Trophoblast cell (in vitro differentiated cells and primary cell): ENCODE data around the gene CWC27.

Experiments used
- DNase-seq, 2 donors: peaks; one replicate each; pipeline ENCODE4 v3.0.0-alpha.2; 2016
- H2AFZ ChIP-seq: 2 replicates; pipeline ENCODE4 v1.6.1; 2013; ENCODE audit warnings: low read length, moderate library complexity, mild to moderate bottlenecking; ENCODE audit not compliant: insufficient read depth, poor library complexity
- H2AK5ac ChIP-seq: 2 replicates; pipeline ENCODE4 v1.6.1; 2013; ENCODE audit warnings: mild to moderate bottlenecking, low read length
- H2BK120ac ChIP-seq: 2 replicates; pipeline ENCODE4 v1.6.1; 2013; ENCODE audit warnings: low read length, mild to moderate bottlenecking, moderate library complexity; ENCODE audit not compliant: insufficient read depth, poor library complexity
- H2BK12ac ChIP-seq: 2 replicates; pipeline ENCODE4 v1.6.1; 2013; ENCODE audit warnings: mild to moderate bottlenecking, low read length, moderate library complexity
- H2BK5ac ChIP-seq: 2 replicates; pipeline ENCODE4 v1.6.1; 2013; ENCODE audit warnings: low read length, low read depth, moderate library complexity, mild to moderate bottlenecking; ENCODE audit not compliant: poor library complexity
- H3K14ac ChIP-seq: 2 replicates; pipeline ENCODE4 v1.6.1; 2013; ENCODE audit warnings: mild to moderate bottlenecking, low read length
- H3K18ac ChIP-seq: 2 replicates; pipeline ENCODE4 v1.6.1; 2013; ENCODE audit warnings: mild to moderate bottlenecking, low read length
- H3K23ac ChIP-seq: 2 replicates; pipeline ENCODE4 v1.6.1; 2013; ENCODE audit warnings: low read length
- H3K27ac ChIP-seq: 2 replicates; pipeline ENCODE4 v1.5.1; 2013; ENCODE audit warnings: low read depth, mild to moderate bottlenecking, inconsistent platforms, low read length, moderate library complexity
- H3K27me3 ChIP-seq: 2 replicates; pipeline ENCODE4 v1.6.1; 2013; ENCODE audit warnings: inconsistent platforms, mild to moderate bottlenecking, low read length, moderate library complexity; ENCODE audit not compliant: insufficient read depth
- H3K36me3 ChIP-seq, 2 experiments: 1 replicate in 1 of 2; 2 replicates in 1 of 2; pipeline ENCODE4 v1.6.1; 2013; ENCODE audit warnings: low read length in 2 of 2, mild to moderate bottlenecking in 2 of 2, moderate library complexity in 1 of 2; ENCODE audit not compliant: insufficient read depth in 2 of 2, control insufficient read depth in 1 of 2
- H3K4ac ChIP-seq: 2 replicates; pipeline ENCODE4 v1.6.1; 2013; ENCODE audit warnings: low read depth, mild to moderate bottlenecking, low read length, moderate library complexity
- H3K4me1 ChIP-seq, 2 experiments: 1 replicate in 1 of 2; 2 replicates in 1 of 2; pipeline ENCODE4 v1.6.1; 2013; ENCODE audit warnings: low read length in 2 of 2, mild to moderate bottlenecking in 2 of 2, moderate library complexity in 1 of 2; ENCODE audit not compliant: insufficient read depth in 2 of 2, control insufficient read depth in 1 of 2
- H3K4me2 ChIP-seq: 2 replicates; pipeline ENCODE4 v1.6.1; 2013; ENCODE audit warnings: inconsistent platforms, mild to moderate bottlenecking, low read length, moderate library complexity
- H3K4me3 ChIP-seq: 2 replicates; pipeline ENCODE4 v1.5.1; 2013; ENCODE audit warnings: mild to moderate bottlenecking, low read depth, low read length, inconsistent platforms
- H3K79me1 ChIP-seq: one replicate; pipeline ENCODE4 v1.6.1; 2013; ENCODE audit warnings: low read length
- H3K79me2 ChIP-seq: 2 replicates; pipeline ENCODE4 v1.6.1; 2013; ENCODE audit warnings: low read length, mild to moderate bottlenecking; ENCODE audit not compliant: control insufficient read depth, insufficient read depth, poor library complexity
- H3K9ac ChIP-seq: 2 replicates; pipeline ENCODE4 v1.6.1; 2013; ENCODE audit warnings: mild to moderate bottlenecking, low read length
- H3K9me3 ChIP-seq: 2 replicates; pipeline ENCODE4 v1.6.1; 2013; ENCODE audit warnings: low read depth, mild to moderate bottlenecking, control low read depth, inconsistent platforms, low read length; ENCODE audit not compliant: insufficient read depth
- H4K12ac ChIP-seq: 2 replicates; pipeline ENCODE4 v1.6.1; 2013; ENCODE audit warnings: low read depth, mild to moderate bottlenecking, low read length, moderate library complexity
- H4K8ac ChIP-seq: 2 replicates; pipeline ENCODE4 v1.6.1; 2013; ENCODE audit warnings: low read depth, mild to moderate bottlenecking, low read length, moderate library complexity
- H4K91ac ChIP-seq: one replicate; pipeline ENCODE4 v1.6.1; 2013; ENCODE audit warnings: low read depth, mild to moderate bottlenecking, low read length, moderate library complexity
- WGBS: extraction: QIAGEN DNeasy Blood & Tissue Kit; methylation state at CpG from one replicate; pipeline ENCODE4 v1.1.7; 2013; ENCODE audit warnings: missing lambda C conversion rate; ENCODE audit not compliant: insufficient read length, insufficient coverage; ENCODE audit errors: extremely low coverage; 5-methylcytosine and 5-hydroxymethylcytosine counted together

Gene CWC27

DNA sequence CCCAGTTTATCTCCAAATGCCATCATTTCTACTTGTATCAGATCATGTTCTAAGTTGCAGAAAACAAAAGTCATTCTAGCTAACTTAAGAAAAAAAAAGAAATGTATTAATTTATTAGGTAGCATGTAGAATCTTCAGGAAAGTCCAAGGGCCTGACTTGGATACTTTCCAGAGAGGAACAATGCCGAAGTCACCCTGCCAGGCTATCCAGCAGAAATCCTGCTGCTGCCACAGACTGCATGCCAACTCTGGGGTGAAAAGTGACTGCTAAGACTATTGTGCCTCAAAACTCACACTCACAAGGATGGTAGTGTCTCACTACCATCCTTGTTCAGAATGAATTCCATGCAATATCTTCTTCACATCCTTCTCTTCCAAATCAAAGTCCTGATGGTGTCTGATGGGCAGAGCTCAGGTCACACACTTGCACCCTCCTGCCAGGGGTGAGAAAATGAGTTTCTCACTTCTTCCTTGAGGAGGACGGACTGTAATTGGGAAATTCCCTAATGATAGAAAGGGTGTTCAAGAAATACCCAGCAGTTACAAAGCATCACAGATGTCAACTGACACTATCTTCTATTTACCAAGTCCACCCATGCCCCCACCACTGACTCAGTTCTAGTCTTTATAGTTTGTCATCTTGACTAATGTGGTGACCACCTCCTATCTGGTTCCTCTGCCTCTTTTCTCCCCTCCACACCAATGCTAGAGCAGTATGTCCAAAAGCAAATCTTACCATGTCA, 279.4 kb downstream of the CWC27 start:
- no peak for DNase-seq
- Histone ChIP-seq H3K9ac (no peak overlapping the region), H4K8ac (no peak overlapping the region), H3K79me1 (peaks cover 17% of the 10 kb centered on the region), H3K23ac (no peak overlapping the region), H2BK5ac (no peak overlapping the region), H3K4me3 (no peak overlapping the region), H2BK120ac (no peak overlapping the region), H3K79me2 (no peaks in the 10 kb centered on the region), H3K14ac (no peak overlapping the region), H4K91ac (peak overlapping the region; percentile 63), H2AFZ (no peak overlapping the region), H3K36me3 (no peaks in the 10 kb centered on the region), H3K9me3 (no peaks in the 10 kb centered on the region), H2BK12ac (no peak overlapping the region), H3K4ac (no peak overlapping the region), H3K27me3 (no peaks in the 10 kb centered on the region), H3K4me2 (no peak overlapping the region), H3K18ac (no peak overlapping the region), H2AK5ac (no peak overlapping the region), H3K27ac (no peak overlapping the region), H3K4me1 (peaks cover 4 to 6% of the 10 kb centered on the region in 2 experiments), H4K12ac (no peak overlapping the region)
- WGBS, result no CpG with 5 or more reads among the region's 2 CpGs

DNA sequence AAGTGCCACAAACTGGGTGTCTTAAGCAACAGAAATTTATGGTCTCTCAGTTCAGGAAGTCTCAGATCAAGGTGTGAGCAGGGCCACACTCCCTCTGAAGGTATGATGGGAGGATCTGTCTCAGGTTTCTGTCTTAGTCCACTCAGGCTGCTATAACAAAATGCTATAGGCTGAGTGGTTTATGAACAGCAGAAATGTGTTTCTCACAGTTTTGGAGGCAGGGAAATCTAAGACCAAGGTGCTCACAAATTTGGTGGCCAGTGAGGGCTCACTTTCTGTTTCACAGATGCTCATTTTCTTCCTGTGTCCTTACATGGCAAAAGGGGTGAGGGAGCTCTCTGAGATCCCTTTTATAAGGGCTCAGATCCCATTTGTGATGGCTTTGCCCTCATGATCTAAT, 281.4 kb downstream of the CWC27 start:
- no peak overlapping the region for H3K18ac ChIP-seq

DNA sequence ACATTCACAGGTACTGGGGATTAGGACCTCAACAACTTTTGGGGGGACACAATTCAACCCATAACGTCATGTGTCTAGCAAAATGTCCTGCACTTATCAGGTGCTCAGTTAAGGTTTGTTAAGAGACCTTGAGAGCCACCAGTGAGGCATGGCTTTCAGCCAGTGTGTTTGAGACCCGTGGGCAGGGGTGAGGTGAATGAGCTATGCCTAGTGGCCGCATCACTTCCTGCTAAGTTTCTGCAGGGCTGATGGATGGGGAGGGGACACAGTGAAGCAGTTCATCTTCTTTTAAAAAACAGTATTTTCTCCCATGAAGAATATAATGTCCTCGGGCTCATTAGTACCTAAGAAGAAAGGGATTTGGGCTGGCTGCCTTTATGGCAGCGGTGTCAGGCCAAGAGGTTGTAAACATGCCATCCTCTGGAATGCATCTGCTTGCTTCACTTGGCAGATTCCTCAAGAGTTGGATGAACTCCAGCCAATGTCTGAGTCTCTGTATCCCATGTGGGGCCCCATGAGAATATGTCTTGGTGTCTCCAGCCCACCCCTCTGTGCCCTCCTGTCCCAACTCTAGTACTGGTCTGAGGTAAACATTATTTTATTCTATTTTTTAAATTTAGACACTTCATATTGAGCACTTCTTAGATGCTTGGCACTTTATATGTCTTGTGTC, 282.2 kb downstream of the CWC27 start:
- DNase-seq, result no peak
- Histone ChIP-seq H4K12ac (no peak overlapping the region), H2BK120ac (peak overlapping the region; percentile 49), H3K79me2 (no peaks in the 10 kb centered on the region), H3K4me3 (no peak overlapping the region), H3K27ac (no peak overlapping the region), H3K23ac (no peak overlapping the region), H3K9ac (no peak overlapping the region), H3K4ac (peak overlapping the region; percentile 9), H3K36me3 (peaks cover 0 to 3% of the 10 kb centered on the region in 2 experiments), H2AK5ac (peak overlapping the region; percentile 92), H3K4me1 (peaks cover 4 to 6% of the 10 kb centered on the region in 2 experiments), H3K14ac (peak overlapping the region; percentile 40), H2BK12ac (peak overlapping the region; percentile 82), H4K8ac (peak overlapping the region; percentile 6), H4K91ac (peak overlapping the region; percentile 68), H3K27me3 (no peaks in the 10 kb centered on the region), H3K79me1 (peaks cover 6% of the 10 kb centered on the region), H2AFZ (no peak overlapping the region), H2BK5ac (no peak overlapping the region), H3K18ac (peak overlapping the region; percentile 77), H3K9me3 (no peaks in the 10 kb centered on the region), H3K4me2 (no peak overlapping the region)
- WGBS, result no CpG with 5 or more reads among the region's 5 CpGs

More for the DNA sequence above, 281.4 kb downstream of the CWC27 start:
- H3K23ac ChIP-seq, result no peak overlapping the region
- H3K9ac ChIP-seq, result no peak overlapping the region
- no peak overlapping the region for H4K12ac ChIP-seq
- H3K36me3 ChIP-seq, result no peaks in the 10 kb centered on the region
- H2AK5ac ChIP-seq, result peak overlapping the region; percentile 71
- peaks cover 8% of the 10 kb centered on the region for H3K79me1 ChIP-seq
- H3K27ac ChIP-seq, result no peak overlapping the region
- no peak overlapping the region for H4K8ac ChIP-seq
- H4K91ac ChIP-seq, result peak overlapping the region; percentile 68
- peak overlapping the region; percentile 17 for H2AFZ ChIP-seq
- no peaks in the 10 kb centered on the region for H3K27me3 ChIP-seq
- DNase-seq, result no peak
- H3K4me3 ChIP-seq, result no peak overlapping the region
- H3K79me2 ChIP-seq, result no peaks in the 10 kb centered on the region
- no peak overlapping the region for H3K4ac ChIP-seq
- no peak overlapping the region for H3K14ac ChIP-seq
- peak overlapping the region; percentile 88 for H2BK12ac ChIP-seq
- peak overlapping the region; percentile 15 for H2BK5ac ChIP-seq
- no peak overlapping the region for H3K4me2 ChIP-seq
- H2BK120ac ChIP-seq, result peak overlapping the region; percentile 8
- H3K4me1 ChIP-seq, result peaks cover 4 to 6% of the 10 kb centered on the region in 2 experiments
- H3K9me3 ChIP-seq, result no peaks in the 10 kb centered on the region

DNA sequence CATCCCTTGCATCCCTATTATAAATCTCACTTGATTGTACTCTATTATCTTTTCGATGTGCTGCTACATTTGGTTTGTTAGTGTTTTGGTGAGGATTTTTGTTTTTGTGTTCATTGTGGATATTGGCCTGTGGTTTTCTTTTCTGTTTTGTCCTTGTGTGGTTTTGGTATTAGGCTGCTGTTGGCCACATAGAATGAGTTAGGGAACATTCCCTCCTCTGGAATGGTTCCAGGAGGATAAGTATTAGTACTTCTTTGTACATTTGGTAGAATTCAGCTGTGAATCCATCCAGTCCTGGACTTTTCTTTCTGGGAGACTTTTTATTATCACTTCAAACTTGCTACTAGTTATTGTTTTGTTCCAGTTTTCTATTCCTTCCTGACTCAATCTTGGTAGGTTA, 287.2 kb downstream of the CWC27 start:
- Histone ChIP-seq H3K36me3 (peaks cover 0 to 3% of the 10 kb centered on the region in 2 experiments), H3K9ac (no peak overlapping the region), H2BK12ac (no peak overlapping the region), H3K79me2 (no peaks in the 10 kb centered on the region), H2BK5ac (no peak overlapping the region), H3K4me3 (no peak overlapping the region), H4K12ac (no peak overlapping the region), H4K91ac (no peak overlapping the region), H3K4ac (no peak overlapping the region), H3K4me2 (no peak overlapping the region), H3K23ac (no peak overlapping the region), H3K27ac (no peak overlapping the region), H4K8ac (no peak overlapping the region), H2AFZ (no peak overlapping the region), H3K14ac (no peak overlapping the region), H2AK5ac (no peak overlapping the region), H3K27me3 (no peaks in the 10 kb centered on the region), H3K4me1 (peaks cover 5 to 8% of the 10 kb centered on the region in 2 experiments), H3K9me3 (no peaks in the 10 kb centered on the region), H3K79me1 (peaks cover 17% of the 10 kb centered on the region), H3K18ac (no peak overlapping the region), H2BK120ac (no peak overlapping the region)
- no CpG with 5 or more reads among the region's 1 CpG for WGBS
- no peak for DNase-seq
